CD14-positive monocyte (primary cell): ENCODE measurements around the gene RPS13. TPM values are rescaled to one million over a fixed set of nuclear protein-coding genes. Genes with fewer than 3 reads are reported as not detected.
A peak's percentile ranks its signal among the peaks of the same experiment; 100 is the strongest.

ENCODE experiments used
- DNase-seq, 3 donors: peaks; one replicate each; pipeline ENCODE4 v3.0.0-alpha.2; 2011 to 2022
- H2AFZ ChIP-seq: 2 replicates; pipeline ENCODE4 v1.6.0; 2012; ENCODE audit warnings: mild to moderate bottlenecking, low read depth, low read length, inconsistent platforms; ENCODE audit not compliant: insufficient read depth, poor library complexity, severe bottlenecking
- H3K27ac ChIP-seq, 2 donors: 1 replicate in 1 of 2; 2 replicates in 1 of 2; pipeline ENCODE4 v1.5.1; 2012 to 2013; ENCODE audit warnings: low read length in 2 of 2, control low read depth in 1 of 2, inconsistent platforms in 1 of 2, low read depth in 1 of 2, mild to moderate bottlenecking in 1 of 2
- H3K27me3 ChIP-seq, 2 donors: one replicate each; pipeline versions ENCODE4 v1.6.0 to v1.6.1; 2011 to 2013; ENCODE audit warnings: low read length in 2 of 2; ENCODE audit not compliant: control insufficient read depth in 2 of 2, insufficient read depth in 2 of 2
- H3K36me3 ChIP-seq, 2 donors: replicated peaks in 1 of 2; 1 replicate in 1 of 2; 2 replicates in 1 of 2; pipeline versions ENCODE4 v1.5.1 to v1.6.1; 2012 to 2013; ENCODE audit warnings: low read length in 2 of 2, control low read depth in 1 of 2, inconsistent platforms in 1 of 2, mild to moderate bottlenecking in 1 of 2; ENCODE audit not compliant: insufficient read depth in 2 of 2, control insufficient read depth in 1 of 2
- H3K4me1 ChIP-seq, 2 donors: 1 replicate in 1 of 2; 2 replicates in 1 of 2; pipeline versions ENCODE4 v1.5.1 to v1.6.1; 2012 to 2013; ENCODE audit warnings: low read length in 2 of 2, control low read depth in 1 of 2, inconsistent platforms in 1 of 2, mild to moderate bottlenecking in 1 of 2, moderate library complexity in 1 of 2; ENCODE audit not compliant: insufficient read depth in 2 of 2, control insufficient read depth in 1 of 2
- H3K4me2 ChIP-seq: replicated peaks from 2 replicates; pipeline ENCODE3; 2012; ENCODE audit warnings: low read length, moderate library complexity, mild to moderate bottlenecking; ENCODE audit not compliant: poor library complexity, severe bottlenecking; ENCODE audit errors: extremely low read depth
- H3K4me3 ChIP-seq, 3 experiments: fragments of 200-600 bp in 1 of 3; sonication (generic) in 1 of 3; replicated peaks in 1 of 3; 1 replicate in 2 of 3; 2 replicates in 1 of 3; pipeline ENCODE4 v1.5.1; 2011 to 2013; ENCODE audit warnings: low read length in 3 of 3, mild to moderate bottlenecking in 3 of 3, control low read depth in 2 of 3, low read depth in 2 of 3, inconsistent platforms in 1 of 3, moderate library complexity in 1 of 3
- H3K79me2 ChIP-seq: 2 replicates; pipeline ENCODE4 v1.6.0; 2012; ENCODE audit warnings: mild to moderate bottlenecking, control low read depth, inconsistent platforms, low read length, moderate library complexity; ENCODE audit not compliant: insufficient read depth
- H3K9ac ChIP-seq: 2 replicates; pipeline ENCODE4 v1.6.0; 2017; ENCODE audit warnings: low read length, mild to moderate bottlenecking; ENCODE audit not compliant: insufficient read depth, poor library complexity, severe bottlenecking
- H3K9me3 ChIP-seq, 2 donors: replicated peaks in 1 of 2; 1 replicate in 1 of 2; 2 replicates in 1 of 2; pipeline versions ENCODE4 v1.5.1 to v1.6.1; 2012 to 2013; ENCODE audit warnings: low read length in 2 of 2, control low read depth in 1 of 2; ENCODE audit not compliant: control insufficient read depth in 1 of 2, insufficient read depth in 1 of 2
- H4K20me1 ChIP-seq: 2 replicates; pipeline ENCODE4 v1.6.0; 2012; ENCODE audit warnings: mild to moderate bottlenecking, low read length, control low read depth, moderate library complexity; ENCODE audit not compliant: insufficient read depth
- H3K27ac Mint-ChIP-seq, 7 donors: one replicate each; pipeline ENCODE4 v1.8.0; 2020; ENCODE audit warnings: mild to moderate bottlenecking in 7 of 7, mixed read lengths in 7 of 7, moderate library complexity in 6 of 7, inconsistent platforms in 2 of 7
- H3K27me3 Mint-ChIP-seq, 3 donors: one replicate each; pipeline ENCODE4 v1.8.0; 2021 to 2022; ENCODE audit warnings: low read depth in 3 of 3, mild to moderate bottlenecking in 3 of 3, mixed read lengths in 3 of 3, moderate library complexity in 3 of 3, inconsistent platforms in 1 of 3
- H3K36me3 Mint-ChIP-seq, 2 donors: one replicate each; pipeline ENCODE4 v1.8.0; 2020; ENCODE audit warnings: mixed read lengths in 2 of 2, inconsistent platforms in 1 of 2, mild to moderate bottlenecking in 1 of 2
- H3K4me1 Mint-ChIP-seq: one replicate; pipeline ENCODE4 v1.8.0; 2020; ENCODE audit warnings: mild to moderate bottlenecking, mixed read lengths
- H3K4me3 Mint-ChIP-seq, 2 donors: one replicate each; pipeline ENCODE4 v1.8.0; 2020; ENCODE audit warnings: mild to moderate bottlenecking in 2 of 2, mixed read lengths in 2 of 2, moderate library complexity in 1 of 2
- H3K9me3 Mint-ChIP-seq, 7 donors: one replicate each; pipeline ENCODE4 v1.8.0; 2020 to 2022; ENCODE audit warnings: mixed read lengths in 7 of 7, mild to moderate bottlenecking in 6 of 7, moderate library complexity in 6 of 7, inconsistent platforms in 2 of 7
- WGBS: methylation state at CpG from one replicate; pipeline ENCODE4 v1.1.5; 2013; ENCODE audit warnings: missing lambda C conversion rate; ENCODE audit not compliant: insufficient coverage; 5-methylcytosine and 5-hydroxymethylcytosine counted together
- intact Hi-C, 2 donors: fragments of 100-400 bp; cut with micrococcal nuclease; formaldehyde crosslinking; loops; one replicate each; pipeline versions ENCODE4 v1.15.0 to v1.15.1; 2023
- polyA plus RNA-seq, 3 donors: library from polyadenylated mRNA; depleted of rRNA in 1 of 3; unstranded in 2 of 3; stranded (reverse) in 1 of 3; fragments of 300-500 nt in 2 of 3; fragments of >200 nt in 1 of 3; fragmentation: Illumina TruSeq in 2 of 3; gene quantifications; 1 replicate in 2 of 3; 2 replicates in 1 of 3; pipeline ENCODE4 v1.2.3, GENCODE V29; 2012 to 2021
- TF ChIP-seq, protein P1 (sequence below): fragments of 200-600 bp; IDR thresholded peaks from one replicate; pipeline ENCODE4 v1.8.0; 2022; ENCODE audit warnings: antibody characterized with exemption, mild to moderate bottlenecking

Gene RPS13
- polyA plus RNA-seq, 3 donors: 1,050 to 1,357 (median 1,271) TPM

- H3K4me1 ChIP-seq: peaks cover 20 to 31% of the 10 kb centered on the region in 2 donors
- H3K27ac Mint-ChIP-seq: peak overlapping the region in 4 of 7 donors; percentile 15 to 70 (median 35)
- intact Hi-C loops: loop anchor here (5.0 kb wide), 3 partner anchors 132 to 338 kb away; partner anchors contain the start of genes C11orf58 (in 1 of the 2), NUCB2 (in 1 of the 2) and PIK3C2A (in 1 of the 2)
- no peak overlapping the region for H3K4me2 ChIP-seq
- H3K4me3 ChIP-seq: no peak overlapping the region
- H3K9me3 Mint-ChIP-seq: peaks cover 0 to 1% (median 0%) of the 10 kb centered on the region in 7 donors
- H3K79me2 ChIP-seq: peaks cover 27% of the 10 kb centered on the region
- no peaks in the 10 kb centered on the region for H3K9me3 ChIP-seq
- H3K9ac ChIP-seq: no peak overlapping the region
- H3K27me3 ChIP-seq: no peaks in the 10 kb centered on the region
- WGBS: 100% methylated on average over 1 of the region's 5 CpGs
- peaks cover 10% of the 10 kb centered on the region for H4K20me1 ChIP-seq
- peaks cover 28 to 38% of the 10 kb centered on the region in 2 donors for H3K36me3 ChIP-seq
- H2AFZ ChIP-seq: no peak overlapping the region
- H3K27ac ChIP-seq: no peak overlapping the region
- H3K4me1 Mint-ChIP-seq: peaks cover 34% of the 10 kb centered on the region
- peaks cover 36 to 52% of the 10 kb centered on the region in 2 donors for H3K36me3 Mint-ChIP-seq
- no peak for DNase-seq
- TF ChIP-seq, protein P1, sequence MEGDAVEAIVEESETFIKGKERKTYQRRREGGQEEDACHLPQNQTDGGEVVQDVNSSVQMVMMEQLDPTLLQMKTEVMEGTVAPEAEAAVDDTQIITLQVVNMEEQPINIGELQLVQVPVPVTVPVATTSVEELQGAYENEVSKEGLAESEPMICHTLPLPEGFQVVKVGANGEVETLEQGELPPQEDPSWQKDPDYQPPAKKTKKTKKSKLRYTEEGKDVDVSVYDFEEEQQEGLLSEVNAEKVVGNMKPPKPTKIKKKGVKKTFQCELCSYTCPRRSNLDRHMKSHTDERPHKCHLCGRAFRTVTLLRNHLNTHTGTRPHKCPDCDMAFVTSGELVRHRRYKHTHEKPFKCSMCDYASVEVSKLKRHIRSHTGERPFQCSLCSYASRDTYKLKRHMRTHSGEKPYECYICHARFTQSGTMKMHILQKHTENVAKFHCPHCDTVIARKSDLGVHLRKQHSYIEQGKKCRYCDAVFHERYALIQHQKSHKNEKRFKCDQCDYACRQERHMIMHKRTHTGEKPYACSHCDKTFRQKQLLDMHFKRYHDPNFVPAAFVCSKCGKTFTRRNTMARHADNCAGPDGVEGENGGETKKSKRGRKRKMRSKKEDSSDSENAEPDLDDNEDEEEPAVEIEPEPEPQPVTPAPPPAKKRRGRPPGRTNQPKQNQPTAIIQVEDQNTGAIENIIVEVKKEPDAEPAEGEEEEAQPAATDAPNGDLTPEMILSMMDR: no peak
- no peaks in the 10 kb centered on the region for H3K27me3 Mint-ChIP-seq
- H3K4me3 Mint-ChIP-seq: no peak overlapping the region
Observed at GRCh38 chr11:17075506-17075905, 2.0 kb downstream of the RPS13 start.

- no peak for DNase-seq
- H3K9me3 ChIP-seq: no peaks in the 10 kb centered on the region
- H3K27me3 ChIP-seq: no peaks in the 10 kb centered on the region
- peaks cover 28 to 38% of the 10 kb centered on the region in 2 donors for H3K36me3 ChIP-seq
- TF ChIP-seq, protein P1: no peak
- H3K4me1 ChIP-seq: peaks cover 15 to 26% of the 10 kb centered on the region in 2 donors
- 94% methylated on average over 3 of the region's 4 CpGs for WGBS
- H2AFZ ChIP-seq: no peak overlapping the region
- peaks cover 10% of the 10 kb centered on the region for H4K20me1 ChIP-seq
- no peak overlapping the region for H3K4me3 ChIP-seq
- H3K79me2 ChIP-seq: peaks cover 22% of the 10 kb centered on the region
- H3K9ac ChIP-seq: no peak overlapping the region
- Mint-ChIP-seq H3K36me3 (peaks cover 41 to 58% of the 10 kb centered on the region in 2 donors), H3K4me3 (no peak overlapping the region), H3K27ac (peak overlapping the region in 3 of 7 donors; percentile 54 to 82 (median 66)), H3K9me3 (peaks cover 0 to 1% (median 0%) of the 10 kb centered on the region in 7 donors), H3K27me3 (no peaks in the 10 kb centered on the region), H3K4me1 (peaks cover 26% of the 10 kb centered on the region)
- H3K27ac ChIP-seq: no peak overlapping the region
- no peak overlapping the region for H3K4me2 ChIP-seq
- intact Hi-C loops: no loop called here
Observed at GRCh38 chr11:17073370-17074027, 4.0 kb downstream of the RPS13 start.
